Endothelial cell of umbilical vein (primary cell): ENCODE results near the gene GRIK3. TPM values are rescaled to one million over a fixed set of nuclear protein-coding genes. Genes with fewer than 3 reads are reported as not detected.

Source experiments
- BruUV-seq: library from RNA; stranded (reverse); fragments of 400-500 nt; replicated peaks from 2 replicates; lab custom pipeline; 2021; lab: Mats Ljungman, UMichigan
- CTCF ChIA-PET: fragments of 300-600, 350-600 bp; sonication (Branson Sonifier 250); formaldehyde crosslinking; loops from one replicate; lab custom pipeline; 2021; ENCODE audit warnings: antibody characterized with exemption, inconsistent platforms; lab: Charles Lee
- POLR2A ChIA-PET: fragments of 300-600, 350-600 bp; sonication (Branson Sonifier 250); formaldehyde crosslinking; loops from one replicate; lab custom pipeline; 2021; ENCODE audit warnings: antibody characterized with exemption, inconsistent platforms; lab: Charles Lee
- DNase-seq: peaks from one replicate; pipeline ENCODE4 v3.0.0-alpha.2; 2011; ENCODE audit warnings: low read depth, low spot score
- FAIRE-seq: peaks from 2 replicates; lab custom pipeline; 2011; peaks lifted over from hg19 to GRCh38; lab: Jason Lieb, UNC
- H2AFZ ChIP-seq: 2 replicates; pipeline ENCODE4 v1.6.0; 2012; ENCODE audit warnings: low read depth, low read length, control low read depth, inconsistent platforms
- H3K27ac ChIP-seq: 2 replicates; pipeline ENCODE4 v1.5.1; 2011; ENCODE audit warnings: low read depth, mild to moderate bottlenecking, control low read depth, low read length, moderate library complexity; ENCODE audit not compliant: insufficient read depth
- H3K27me3 ChIP-seq, 2 experiments: 2 replicates each; pipeline versions ENCODE4 v1.6.0 to v1.6.1; 2011; ENCODE audit warnings: low read length in 2 of 2, mixed read lengths in 1 of 2; ENCODE audit not compliant: control insufficient read depth in 2 of 2, insufficient read depth in 2 of 2
- H3K36me3 ChIP-seq, 2 experiments: 2 replicates in 1 of 2; 3 replicates in 1 of 2; pipeline ENCODE4 v1.5.1; 2011; ENCODE audit warnings: low read length in 2 of 2, mild to moderate bottlenecking in 1 of 2, moderate library complexity in 1 of 2; ENCODE audit not compliant: control insufficient read depth in 2 of 2, insufficient read depth in 2 of 2; ENCODE audit errors: extremely low read depth in 1 of 2
- H3K4me1 ChIP-seq: 3 replicates; pipeline ENCODE4 v1.5.1; 2011; ENCODE audit warnings: mild to moderate bottlenecking, low read length; ENCODE audit not compliant: control insufficient read depth, insufficient read depth; ENCODE audit errors: extremely low read depth
- H3K4me2 ChIP-seq: 2 replicates; pipeline ENCODE4 v1.6.1; 2011; ENCODE audit warnings: low read length, control low read depth, mixed read lengths; ENCODE audit not compliant: insufficient read depth
- H3K4me3 ChIP-seq, 3 experiments: fragments of 200-600 bp in 1 of 3; sonication (generic), shearing (Covaris generic) in 1 of 3; replicated peaks in 1 of 3; 2 replicates each; pipeline ENCODE4 v1.5.1; 2011 to 2016; ENCODE audit warnings: control low read depth in 3 of 3, low read length in 3 of 3, mild to moderate bottlenecking in 2 of 3, inconsistent platforms in 1 of 3, low read depth in 1 of 3, moderate library complexity in 1 of 3; ENCODE audit not compliant: insufficient read depth in 1 of 3
- H3K79me2 ChIP-seq: 2 replicates; pipeline ENCODE4 v1.6.0; 2012; ENCODE audit warnings: low read length, inconsistent platforms; ENCODE audit not compliant: control insufficient read depth, insufficient read depth
- H3K9ac ChIP-seq: replicated peaks from 2 replicates; pipeline ENCODE3; 2011; ENCODE audit warnings: low read length, control low read depth; ENCODE audit not compliant: insufficient read depth; ENCODE audit errors: extremely low read depth
- H3K9me1 ChIP-seq: replicated peaks from 3 replicates; pipeline ENCODE4 v1.6.0; 2011; ENCODE audit warnings: mild to moderate bottlenecking, low read length; ENCODE audit not compliant: control insufficient read depth, insufficient read depth; ENCODE audit errors: extremely low read depth
- H3K9me3 ChIP-seq: replicated peaks from 2 replicates; pipeline ENCODE4 v1.5.1; 2012; ENCODE audit warnings: low read length, inconsistent platforms; ENCODE audit not compliant: control insufficient read depth, insufficient read depth
- H4K20me1 ChIP-seq: replicated peaks from 2 replicates; pipeline ENCODE3; 2011; ENCODE audit warnings: mild to moderate bottlenecking, low read length; ENCODE audit not compliant: control insufficient read depth, insufficient read depth; ENCODE audit errors: extremely low read depth
- CTCF ChIP-seq, 2 donors: IDR thresholded peaks; 1 replicate in 1 of 2; 2 replicates in 1 of 2; pipeline ENCODE4 v1.5.1; 2011; ENCODE audit warnings: low read length in 2 of 2, mild to moderate bottlenecking in 2 of 2, moderate library complexity in 2 of 2, control low read depth in 1 of 2, inconsistent platforms in 1 of 2, low read depth in 1 of 2; ENCODE audit not compliant: insufficient read depth in 1 of 2; ENCODE audit errors: extremely low read depth in 1 of 2
- EZH2 ChIP-seq: IDR thresholded peaks from 2 replicates; pipeline ENCODE4 v1.6.1; 2012; ENCODE audit warnings: borderline replicate concordance, low read depth, mild to moderate bottlenecking, moderate library complexity, low read length, inconsistent platforms; ENCODE audit not compliant: severe bottlenecking
- FOS ChIP-seq: IDR thresholded peaks from 2 replicates; pipeline ENCODE4 v1.6.1; 2011; ENCODE audit warnings: mild to moderate bottlenecking, low read length, moderate library complexity, borderline replicate concordance; ENCODE audit not compliant: insufficient read depth
- GATA2 ChIP-seq: IDR thresholded peaks from 2 replicates; pipeline ENCODE4 v1.7.0; 2011; ENCODE audit warnings: low read depth, mild to moderate bottlenecking, moderate library complexity, mixed read lengths, low read length; ENCODE audit not compliant: insufficient read length, insufficient read depth
- JUN ChIP-seq: IDR thresholded peaks from 2 replicates; pipeline ENCODE4 v1.6.1; 2011; ENCODE audit warnings: borderline replicate concordance, low read depth; ENCODE audit not compliant: insufficient read length, insufficient read depth
- MAX ChIP-seq: IDR thresholded peaks from 2 replicates; pipeline ENCODE4 v1.6.1; 2011; ENCODE audit not compliant: insufficient read depth, insufficient read length
- MYC ChIP-seq: IDR thresholded peaks from one replicate; pipeline ENCODE4 v1.6.1; 2011; ENCODE audit warnings: mild to moderate bottlenecking, low read depth, low read length
- POLR2A ChIP-seq: IDR thresholded peaks from 2 replicates; pipeline ENCODE4 v1.6.1; 2012; ENCODE audit warnings: low read depth, mild to moderate bottlenecking, control low read depth, low read length
- POLR2AphosphoS5 ChIP-seq: IDR thresholded peaks from 2 replicates; pipeline ENCODE4 v1.6.1; 2012; ENCODE audit warnings: low read depth, mild to moderate bottlenecking, control low read depth, low read length, moderate library complexity; ENCODE audit not compliant: insufficient read depth
- dilution Hi-C: fragments of 300-500 bp; cut with MboI; formaldehyde crosslinking; loops from one replicate; pipeline ENCODE4 v1.15.0; 2019; ENCODE audit warnings: low sequenced_read_pairs; ENCODE audit not compliant: extremely low pct_ligation_motif_present
- intact Hi-C: fragments of 100-400 bp; cut with micrococcal nuclease; formaldehyde crosslinking; loops from one replicate; pipeline ENCODE4 v1.10.0; 2022
- polyA plus RNA-seq, 4 experiments: library from polyadenylated mRNA; depleted of rRNA in 3 of 4; stranded (reverse) in 3 of 4; unstranded in 1 of 4; fragments of >200 nt; gene quantifications; 2 replicates each; pipeline versions ENCODE4 v1.2.1 to v1.2.3, GENCODE V29; 2011 to 2012; ENCODE audit warnings: missing spikeins in 1 of 4
- total RNA-seq: library from RNA; stranded (reverse); gene quantifications from 2 replicates; pipeline ENCODE4 v1.2.3, GENCODE V29; 2021

Gene GRIK3
- total and polyA plus RNA-seq, 2 donors (not counting 3 experiments of a cell fraction or from before 2014, with no cell fraction given) = not detected

- no peak overlapping the region for H3K4me2 ChIP-seq
- no peak for TF ChIP-seq POLR2AphosphoS5
- TF ChIP-seq CTCF (IDR thresholded peaks at IDR 0.05; ENCODE audit: extremely low read depth in 1 of 2, insufficient read depth in 1 of 2, low read depth in 1 of 2, low read length in 2 of 2) = no peak
- TF ChIP-seq MAX = no peak
- TF ChIP-seq JUN = no peak
- no peak for TF ChIP-seq FOS
- no peak for TF ChIP-seq GATA2
- TF ChIP-seq MYC = no peak
- TF ChIP-seq POLR2A = no peak
- TF ChIP-seq EZH2 = no peak
- H3K27ac ChIP-seq = no peak overlapping the region
- H3K36me3 ChIP-seq = no peaks in the 10 kb centered on the region
- dilution Hi-C loops (no loop called here), intact Hi-C loops (no loop called here)
- H3K4me3 ChIP-seq = no peak overlapping the region
- H3K27me3 ChIP-seq = no peaks in the 10 kb centered on the region
- no peaks in the 10 kb centered on the region for H3K9me1 ChIP-seq
- no peaks in the 10 kb centered on the region for H3K4me1 ChIP-seq
- ChIA-PET CTCF (no interaction called here), POLR2A (no interaction called here)
- H4K20me1 ChIP-seq = no peaks in the 10 kb centered on the region
- no peaks in the 10 kb centered on the region for H3K9me3 ChIP-seq
- DNase-seq = no peak
- BruUV-seq = no TSS peak
- H3K9ac ChIP-seq = no peak overlapping the region
- no peaks in the 10 kb centered on the region for H3K79me2 ChIP-seq
- H2AFZ ChIP-seq = no peak overlapping the region
- FAIRE-seq = no peak
These were observed 92.9 kb downstream of the GRIK3 start for GRCh38 chr1:36941316-36941978.
